GM23338 (cell line): ENCODE results near the gene XPR1.

Experiments used
- CREB1 ChIP-seq: fragments of 250-450 bp; sonication (Bioruptor Pico); IDR thresholded peaks from 2 replicates; pipeline ENCODE4 v1.5.0; 2020; ENCODE audit warnings: low read depth, mild to moderate bottlenecking, moderate library complexity
- EZH2 ChIP-seq: fragments of 200-600 bp; sonication (generic); IDR thresholded peaks from one replicate; pipeline ENCODE4 v1.8.0; 2017; ENCODE audit warnings: antibody characterized with exemption, mild to moderate bottlenecking, low read depth; ENCODE audit not compliant: unreplicated experiment
- EZH2phosphoT487 ChIP-seq: fragments of 200-600 bp; sonication (generic); IDR thresholded peaks from one replicate; pipeline ENCODE4 v1.8.1; 2018; ENCODE audit warnings: antibody characterized with exemption; ENCODE audit not compliant: unreplicated experiment
- JUNB ChIP-seq: IDR thresholded peaks from one replicate; pipeline ENCODE4 v1.6.1; 2016; ENCODE audit warnings: antibody characterized with exemption; ENCODE audit not compliant: unreplicated experiment
- NANOG ChIP-seq: IDR thresholded peaks from 2 replicates; pipeline ENCODE4 v1.6.1; 2016; ENCODE audit warnings: antibody characterized with exemption, borderline replicate concordance
- POLR2AphosphoS5 ChIP-seq: IDR thresholded peaks from 2 replicates; pipeline ENCODE4 v1.6.1; 2016; ENCODE audit warnings: antibody characterized with exemption, low read depth
- STAT1 ChIP-seq: IDR thresholded peaks from one replicate; pipeline ENCODE4 v1.6.1; 2016; ENCODE audit warnings: antibody characterized with exemption; ENCODE audit not compliant: unreplicated experiment
- ZNF114 ChIP-seq: fragments of 250-450 bp; sonication (Bioruptor Pico); IDR thresholded peaks from 2 replicates; pipeline ENCODE4 v1.5.0; 2020; ENCODE audit warnings: mild to moderate bottlenecking, moderate library complexity
- ZNF331 ChIP-seq: fragments of 250-450 bp; sonication (Bioruptor Pico); IDR thresholded peaks from 2 replicates; pipeline ENCODE4 v1.5.0; 2020; ENCODE audit warnings: low read depth, mild to moderate bottlenecking, moderate library complexity
- TF ChIP-seq, protein P1 (sequence below), 2 experiments: fragments of 200-600 bp in 1 of 2; sonication (generic) in 1 of 2; conservative IDR thresholded peaks; 2 replicates each; pipeline versions ENCODE4 v1.5.1 to v1.6.1; 2016 to 2017; ENCODE audit warnings: antibody characterized with exemption in 2 of 2, low read depth in 2 of 2, mild to moderate bottlenecking in 2 of 2, moderate library complexity in 1 of 2
- TF ChIP-seq, protein P2 (sequence below): IDR thresholded peaks from one replicate; pipeline ENCODE4 v1.6.1; 2018; ENCODE audit warnings: antibody characterized with exemption; ENCODE audit not compliant: unreplicated experiment
- TF ChIP-seq, protein P3 (sequence below): IDR thresholded peaks from 2 replicates; pipeline ENCODE4 v1.6.1; 2016; ENCODE audit warnings: antibody characterized with exemption

DNA sequence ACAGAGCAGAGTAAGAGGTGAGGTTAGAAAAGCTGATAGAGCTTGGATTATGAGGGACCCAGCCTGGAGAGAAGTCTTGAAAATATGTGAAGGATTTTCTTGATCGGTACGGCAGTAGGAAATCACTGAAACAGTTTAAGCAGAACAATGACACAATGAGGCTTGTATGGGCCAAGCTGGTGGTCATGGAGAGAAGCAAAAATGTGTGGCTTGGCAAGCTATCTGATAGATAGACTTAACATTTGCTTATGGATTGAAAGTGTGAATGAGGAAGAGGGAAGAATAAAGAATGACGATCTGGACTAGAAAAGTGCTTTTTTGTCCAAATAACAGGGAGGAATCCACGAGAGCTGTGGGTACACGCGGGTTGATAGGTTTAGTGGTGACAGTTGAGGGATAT lies 15.4 kb upstream of the XPR1 start:
- TF ChIP-seq, protein P1, sequence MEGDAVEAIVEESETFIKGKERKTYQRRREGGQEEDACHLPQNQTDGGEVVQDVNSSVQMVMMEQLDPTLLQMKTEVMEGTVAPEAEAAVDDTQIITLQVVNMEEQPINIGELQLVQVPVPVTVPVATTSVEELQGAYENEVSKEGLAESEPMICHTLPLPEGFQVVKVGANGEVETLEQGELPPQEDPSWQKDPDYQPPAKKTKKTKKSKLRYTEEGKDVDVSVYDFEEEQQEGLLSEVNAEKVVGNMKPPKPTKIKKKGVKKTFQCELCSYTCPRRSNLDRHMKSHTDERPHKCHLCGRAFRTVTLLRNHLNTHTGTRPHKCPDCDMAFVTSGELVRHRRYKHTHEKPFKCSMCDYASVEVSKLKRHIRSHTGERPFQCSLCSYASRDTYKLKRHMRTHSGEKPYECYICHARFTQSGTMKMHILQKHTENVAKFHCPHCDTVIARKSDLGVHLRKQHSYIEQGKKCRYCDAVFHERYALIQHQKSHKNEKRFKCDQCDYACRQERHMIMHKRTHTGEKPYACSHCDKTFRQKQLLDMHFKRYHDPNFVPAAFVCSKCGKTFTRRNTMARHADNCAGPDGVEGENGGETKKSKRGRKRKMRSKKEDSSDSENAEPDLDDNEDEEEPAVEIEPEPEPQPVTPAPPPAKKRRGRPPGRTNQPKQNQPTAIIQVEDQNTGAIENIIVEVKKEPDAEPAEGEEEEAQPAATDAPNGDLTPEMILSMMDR (conservative IDR thresholded peaks at IDR 0.05; ENCODE audit: low read depth in 2 of 2), result no peak
- no peak for TF ChIP-seq EZH2
- TF ChIP-seq POLR2AphosphoS5, result no peak
- no peak for TF ChIP-seq EZH2phosphoT487
- TF ChIP-seq, protein P2, sequence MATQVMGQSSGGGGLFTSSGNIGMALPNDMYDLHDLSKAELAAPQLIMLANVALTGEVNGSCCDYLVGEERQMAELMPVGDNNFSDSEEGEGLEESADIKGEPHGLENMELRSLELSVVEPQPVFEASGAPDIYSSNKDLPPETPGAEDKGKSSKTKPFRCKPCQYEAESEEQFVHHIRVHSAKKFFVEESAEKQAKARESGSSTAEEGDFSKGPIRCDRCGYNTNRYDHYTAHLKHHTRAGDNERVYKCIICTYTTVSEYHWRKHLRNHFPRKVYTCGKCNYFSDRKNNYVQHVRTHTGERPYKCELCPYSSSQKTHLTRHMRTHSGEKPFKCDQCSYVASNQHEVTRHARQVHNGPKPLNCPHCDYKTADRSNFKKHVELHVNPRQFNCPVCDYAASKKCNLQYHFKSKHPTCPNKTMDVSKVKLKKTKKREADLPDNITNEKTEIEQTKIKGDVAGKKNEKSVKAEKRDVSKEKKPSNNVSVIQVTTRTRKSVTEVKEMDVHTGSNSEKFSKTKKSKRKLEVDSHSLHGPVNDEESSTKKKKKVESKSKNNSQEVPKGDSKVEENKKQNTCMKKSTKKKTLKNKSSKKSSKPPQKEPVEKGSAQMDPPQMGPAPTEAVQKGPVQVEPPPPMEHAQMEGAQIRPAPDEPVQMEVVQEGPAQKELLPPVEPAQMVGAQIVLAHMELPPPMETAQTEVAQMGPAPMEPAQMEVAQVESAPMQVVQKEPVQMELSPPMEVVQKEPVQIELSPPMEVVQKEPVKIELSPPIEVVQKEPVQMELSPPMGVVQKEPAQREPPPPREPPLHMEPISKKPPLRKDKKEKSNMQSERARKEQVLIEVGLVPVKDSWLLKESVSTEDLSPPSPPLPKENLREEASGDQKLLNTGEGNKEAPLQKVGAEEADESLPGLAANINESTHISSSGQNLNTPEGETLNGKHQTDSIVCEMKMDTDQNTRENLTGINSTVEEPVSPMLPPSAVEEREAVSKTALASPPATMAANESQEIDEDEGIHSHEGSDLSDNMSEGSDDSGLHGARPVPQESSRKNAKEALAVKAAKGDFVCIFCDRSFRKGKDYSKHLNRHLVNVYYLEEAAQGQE, result no peak
- no peak for TF ChIP-seq CREB1 (CRISPR knock-in tag)
- no peak for TF ChIP-seq NANOG
- TF ChIP-seq JUNB, result no peak
- TF ChIP-seq ZNF114 (CRISPR knock-in tag), result no peak
- no peak for TF ChIP-seq STAT1
- TF ChIP-seq ZNF331 (CRISPR knock-in tag), result no peak
- TF ChIP-seq, protein P3, sequence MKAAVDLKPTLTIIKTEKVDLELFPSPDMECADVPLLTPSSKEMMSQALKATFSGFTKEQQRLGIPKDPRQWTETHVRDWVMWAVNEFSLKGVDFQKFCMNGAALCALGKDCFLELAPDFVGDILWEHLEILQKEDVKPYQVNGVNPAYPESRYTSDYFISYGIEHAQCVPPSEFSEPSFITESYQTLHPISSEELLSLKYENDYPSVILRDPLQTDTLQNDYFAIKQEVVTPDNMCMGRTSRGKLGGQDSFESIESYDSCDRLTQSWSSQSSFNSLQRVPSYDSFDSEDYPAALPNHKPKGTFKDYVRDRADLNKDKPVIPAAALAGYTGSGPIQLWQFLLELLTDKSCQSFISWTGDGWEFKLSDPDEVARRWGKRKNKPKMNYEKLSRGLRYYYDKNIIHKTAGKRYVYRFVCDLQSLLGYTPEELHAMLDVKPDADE, result no peak
